ENCODE measurements around the gene RPS8. TPM values are rescaled to one million over a fixed set of nuclear protein-coding genes. Genes with fewer than 3 reads are reported as not detected.

The RPS8 gene
- total and polyA plus RNA-seq, 2 donors from 2014 or later = 1,449 to 1,538 TPM

DNA sequence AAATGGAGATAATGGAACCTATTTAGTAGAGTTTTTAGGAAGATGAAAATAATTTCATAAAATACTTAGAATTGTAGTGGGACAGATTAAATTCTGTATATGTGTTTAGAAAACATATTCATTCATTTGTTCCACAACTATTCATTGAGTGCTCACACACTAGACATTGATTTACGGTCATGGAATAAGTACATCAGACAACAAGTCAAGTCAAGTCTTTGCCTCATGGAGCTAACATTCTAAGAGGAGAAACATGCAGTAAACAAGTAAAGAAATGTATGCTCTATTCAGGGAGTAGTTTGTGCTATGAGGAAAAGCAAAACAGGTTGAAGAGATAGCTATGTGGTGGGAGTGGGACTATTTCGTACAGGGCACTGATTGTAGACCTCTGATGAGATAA lies 42.0 kb downstream of the RPS8 start:
- DNase-seq (no peak), FAIRE-seq (no peak)
- no peak overlapping the region for H3K4me3 ChIP-seq (ENCODE audit: low read length in 3 of 3)
- H3K4me1 ChIP-seq (ENCODE audit: control insufficient read depth in 2 of 3, insufficient read depth in 2 of 3, low read depth in 1 of 3, low read length in 3 of 3) = peaks cover 0 to 18% (median 0%) of the 10 kb centered on the region in 3 donors
- no peaks in the 10 kb centered on the region for H3K36me3 ChIP-seq (ENCODE audit: control insufficient read depth in 2 of 3, insufficient read depth in 3 of 3, low read length in 3 of 3)
- H3K9ac ChIP-seq (ENCODE audit: low read length in 3 of 3) = no peak overlapping the region
- TF ChIP-seq, protein P1, sequence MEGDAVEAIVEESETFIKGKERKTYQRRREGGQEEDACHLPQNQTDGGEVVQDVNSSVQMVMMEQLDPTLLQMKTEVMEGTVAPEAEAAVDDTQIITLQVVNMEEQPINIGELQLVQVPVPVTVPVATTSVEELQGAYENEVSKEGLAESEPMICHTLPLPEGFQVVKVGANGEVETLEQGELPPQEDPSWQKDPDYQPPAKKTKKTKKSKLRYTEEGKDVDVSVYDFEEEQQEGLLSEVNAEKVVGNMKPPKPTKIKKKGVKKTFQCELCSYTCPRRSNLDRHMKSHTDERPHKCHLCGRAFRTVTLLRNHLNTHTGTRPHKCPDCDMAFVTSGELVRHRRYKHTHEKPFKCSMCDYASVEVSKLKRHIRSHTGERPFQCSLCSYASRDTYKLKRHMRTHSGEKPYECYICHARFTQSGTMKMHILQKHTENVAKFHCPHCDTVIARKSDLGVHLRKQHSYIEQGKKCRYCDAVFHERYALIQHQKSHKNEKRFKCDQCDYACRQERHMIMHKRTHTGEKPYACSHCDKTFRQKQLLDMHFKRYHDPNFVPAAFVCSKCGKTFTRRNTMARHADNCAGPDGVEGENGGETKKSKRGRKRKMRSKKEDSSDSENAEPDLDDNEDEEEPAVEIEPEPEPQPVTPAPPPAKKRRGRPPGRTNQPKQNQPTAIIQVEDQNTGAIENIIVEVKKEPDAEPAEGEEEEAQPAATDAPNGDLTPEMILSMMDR (IDR thresholded peaks at IDR 0.05; ENCODE audit: borderline replicate concordance, extremely low read depth, insufficient read depth) = no peak
- H3K27me3 ChIP-seq (ENCODE audit: control insufficient read depth, insufficient read depth, low read length) = no peaks in the 10 kb centered on the region
- H3K9me3 ChIP-seq (ENCODE audit: control insufficient read depth in 2 of 3, insufficient read depth in 1 of 3, low read length in 3 of 3) = no peaks in the 10 kb centered on the region
- H3K27ac ChIP-seq (ENCODE audit: low read depth in 2 of 2, low read length in 2 of 2) = no peak overlapping the region
- intact Hi-C loops (cut with DNase I) = no loop called here

DNA sequence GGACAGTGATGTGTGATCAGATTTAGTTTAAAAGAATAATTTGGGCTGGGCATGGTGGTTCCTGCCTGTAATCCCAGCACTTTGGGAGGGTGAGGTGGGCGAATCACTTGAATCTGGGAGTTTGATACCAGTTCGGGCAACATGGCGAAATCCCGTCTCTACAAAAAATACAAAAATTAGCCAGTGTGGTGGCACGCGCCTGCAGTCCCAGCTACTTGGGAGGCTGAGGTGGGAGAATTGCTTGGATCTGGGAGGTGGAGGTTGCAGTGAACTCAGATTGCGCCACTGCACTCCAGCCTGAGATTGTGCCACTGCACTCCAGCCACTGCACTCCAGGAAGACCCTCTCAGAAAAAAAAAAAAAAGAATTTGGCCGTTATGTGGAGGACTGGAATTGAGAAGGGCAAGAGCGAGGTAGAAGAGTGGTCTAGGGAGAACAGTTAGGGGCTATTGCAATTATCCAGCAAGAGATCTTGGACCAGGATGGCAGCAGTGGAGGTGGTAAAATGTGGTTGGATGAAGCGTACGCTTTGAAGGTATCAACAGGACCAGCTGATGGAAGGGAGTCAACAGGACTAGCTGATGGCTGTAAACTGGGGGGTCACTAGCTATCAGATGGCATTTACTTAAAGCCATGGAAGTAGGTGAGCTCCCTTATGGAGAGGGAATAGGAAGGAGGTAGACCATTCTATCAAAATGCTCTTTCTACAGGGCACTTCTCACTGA lies 42.6 kb downstream of the RPS8 start:
- Histone ChIP-seq H3K9me3 (ENCODE audit: control insufficient read depth in 2 of 3, insufficient read depth in 1 of 3, low read length in 3 of 3) (no peaks in the 10 kb centered on the region), H3K27ac (ENCODE audit: low read depth in 2 of 2, low read length in 2 of 2) (no peak overlapping the region), H3K36me3 (ENCODE audit: control insufficient read depth in 2 of 3, insufficient read depth in 3 of 3, low read length in 3 of 3) (no peaks in the 10 kb centered on the region), H3K9ac (ENCODE audit: low read length in 3 of 3) (peak overlapping the region in 1 of 3 donors; percentile 51), H3K27me3 (ENCODE audit: control insufficient read depth, insufficient read depth, low read length) (no peaks in the 10 kb centered on the region), H3K4me3 (ENCODE audit: low read length in 3 of 3) (no peak overlapping the region), H3K4me1 (ENCODE audit: control insufficient read depth in 2 of 3, insufficient read depth in 2 of 3, low read depth in 1 of 3, low read length in 3 of 3) (peaks cover 0 to 15% (median 0%) of the 10 kb centered on the region in 3 donors)
- TF ChIP-seq, protein P1 (IDR thresholded peaks at IDR 0.05; ENCODE audit: borderline replicate concordance, extremely low read depth, insufficient read depth) = no peak
- peak in 2 of 5 donors; percentile 27 to 36 for DNase-seq
- FAIRE-seq = no peak
- intact Hi-C loops (cut with DNase I) = no loop called here

DNA sequence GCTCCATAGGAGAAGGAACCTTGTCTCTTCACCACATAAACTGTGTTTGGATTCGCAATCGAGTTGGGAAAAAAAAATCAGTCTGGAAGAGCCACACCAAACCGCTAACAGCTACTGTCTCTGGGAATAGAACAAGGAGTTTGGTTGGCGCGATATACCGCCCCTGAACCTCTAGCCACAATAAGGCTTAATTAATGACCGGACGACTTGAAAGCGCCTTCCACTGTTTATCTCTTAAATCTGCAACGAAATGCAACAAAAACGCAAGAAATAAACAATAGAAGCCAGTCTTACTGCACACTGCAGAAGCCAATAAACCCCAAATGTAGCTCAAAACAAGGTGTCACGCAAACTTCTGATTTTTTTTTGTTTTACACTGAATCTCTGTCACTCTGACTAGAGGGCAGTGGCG lies 43.9 kb downstream of the RPS8 start:
- Histone ChIP-seq H3K4me3 (ENCODE audit: low read length in 3 of 3) (peak overlapping the region; percentile 38 to 87 (median 78)), H3K27me3 (ENCODE audit: control insufficient read depth, insufficient read depth, low read length) (no peaks in the 10 kb centered on the region), H3K27ac (ENCODE audit: low read depth in 2 of 2, low read length in 2 of 2) (peak overlapping the region; percentile 97 to 98), H3K36me3 (ENCODE audit: control insufficient read depth in 2 of 3, insufficient read depth in 3 of 3, low read length in 3 of 3) (no peaks in the 10 kb centered on the region), H3K9ac (ENCODE audit: low read length in 3 of 3) (peak overlapping the region; percentile 19 to 98 (median 96)), H3K9me3 (ENCODE audit: control insufficient read depth in 2 of 3, insufficient read depth in 1 of 3, low read length in 3 of 3) (no peaks in the 10 kb centered on the region), H3K4me1 (ENCODE audit: control insufficient read depth in 2 of 3, insufficient read depth in 2 of 3, low read depth in 1 of 3, low read length in 3 of 3) (peaks cover 0 to 12% (median 0%) of the 10 kb centered on the region in 3 donors)
- DNase-seq = peak in 2 of 5 donors; percentile 41 to 62
- intact Hi-C loops (cut with DNase I) = no loop called here
- no peak for FAIRE-seq
- TF ChIP-seq, protein P1 (IDR thresholded peaks at IDR 0.05; ENCODE audit: borderline replicate concordance, extremely low read depth, insufficient read depth) = no peak

All from kidney (tissue), 14 donors.